ACC112 (cell line): ENCODE data around the gene TMEM131.

Source experiments
- H2AFZ ChIP-seq: fragments of 200-600 bp; sonication (generic); one replicate; pipeline ENCODE4 v1.6.0; 2017; ENCODE audit warnings: antibody characterized with exemption, low read length; ENCODE audit not compliant: unreplicated experiment
- H3K27ac ChIP-seq: fragments of 200-600 bp; sonication (generic); 2 replicates; pipeline ENCODE4 v1.5.1; 2014; ENCODE audit warnings: low read depth, mild to moderate bottlenecking, antibody characterized with exemption, low read length, moderate library complexity
- H3K27me3 ChIP-seq: fragments of 200-600 bp; sonication (generic); 2 replicates; pipeline ENCODE4 v1.6.1; 2014; ENCODE audit warnings: mild to moderate bottlenecking, antibody characterized with exemption, low read length, moderate library complexity, mixed read lengths; ENCODE audit not compliant: insufficient read depth
- H3K36me3 ChIP-seq: fragments of 200-600 bp; sonication (generic); 2 replicates; pipeline ENCODE4 v1.6.1; 2016; ENCODE audit warnings: mild to moderate bottlenecking, antibody characterized with exemption, low read length, moderate library complexity, mixed read lengths; ENCODE audit not compliant: insufficient read depth
- H3K4me1 ChIP-seq: fragments of 200-600 bp; sonication (generic); one replicate; pipeline ENCODE4 v1.6.1; 2016; ENCODE audit warnings: low read length, mixed read lengths; ENCODE audit not compliant: insufficient read depth, unreplicated experiment, control insufficient read depth
- H3K4me3 ChIP-seq: fragments of 200-600 bp; sonication (generic); 2 replicates; pipeline ENCODE4 v1.5.1; 2014; ENCODE audit warnings: mild to moderate bottlenecking, low read depth, low read length
- H3K79me2 ChIP-seq: fragments of 200-600 bp; sonication (generic); one replicate; pipeline ENCODE4 v1.6.0; 2016; ENCODE audit warnings: low read length; ENCODE audit not compliant: control insufficient read depth, unreplicated experiment, insufficient read depth

The TMEM131 gene

DNA sequence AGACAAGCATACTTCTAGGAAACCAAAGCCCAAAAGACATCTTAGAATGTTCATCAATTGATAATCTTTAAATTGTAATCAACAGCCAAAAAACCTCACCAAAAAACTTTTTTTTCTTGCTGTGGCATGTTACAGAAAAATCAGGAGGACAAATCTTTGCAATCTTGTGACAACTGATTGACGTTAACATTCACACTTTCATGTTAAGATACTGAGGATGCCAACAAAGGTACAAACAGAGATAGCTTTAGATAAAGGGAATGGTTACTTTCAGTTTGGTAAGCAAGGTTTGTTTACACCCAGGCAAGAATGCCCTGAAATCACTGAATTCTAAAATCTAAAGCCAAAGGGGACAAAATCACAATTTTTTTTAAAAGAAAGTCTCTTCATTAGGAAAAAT, 190.0 kb downstream of the TMEM131 start:
- H3K27ac ChIP-seq: no peak overlapping the region
- no peaks in the 10 kb centered on the region for H3K27me3 ChIP-seq
- H3K79me2 ChIP-seq: no peaks in the 10 kb centered on the region
- no peak overlapping the region for H2AFZ ChIP-seq
- peaks cover 7% of the 10 kb centered on the region for H3K36me3 ChIP-seq
- H3K4me1 ChIP-seq: no peaks in the 10 kb centered on the region
- H3K4me3 ChIP-seq: no peak overlapping the region

DNA sequence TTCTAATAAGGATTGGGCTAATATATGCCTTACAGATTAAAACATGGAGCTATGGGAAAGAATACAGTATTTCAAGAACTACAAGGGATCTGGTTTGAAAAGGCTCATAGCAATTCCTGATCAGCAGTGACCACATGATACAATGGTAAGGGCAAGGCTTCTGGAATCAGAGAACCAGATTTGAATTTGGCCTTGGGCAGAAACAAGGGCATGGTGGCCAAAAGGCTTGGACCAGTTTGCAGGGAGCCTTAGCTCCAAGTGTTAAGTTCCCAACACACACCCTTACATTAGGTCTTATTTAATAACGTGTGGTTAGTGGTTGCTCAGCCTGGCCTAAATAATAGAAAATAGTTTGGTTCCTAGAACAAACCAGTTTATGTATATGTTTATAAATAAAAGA, 194.7 kb downstream of the TMEM131 start:
- Histone ChIP-seq H3K79me2 (no peaks in the 10 kb centered on the region), H3K27ac (no peak overlapping the region), H3K27me3 (no peaks in the 10 kb centered on the region), H3K4me3 (no peak overlapping the region), H2AFZ (no peak overlapping the region), H3K4me1 (no peaks in the 10 kb centered on the region), H3K36me3 (peaks cover 7% of the 10 kb centered on the region)

DNA sequence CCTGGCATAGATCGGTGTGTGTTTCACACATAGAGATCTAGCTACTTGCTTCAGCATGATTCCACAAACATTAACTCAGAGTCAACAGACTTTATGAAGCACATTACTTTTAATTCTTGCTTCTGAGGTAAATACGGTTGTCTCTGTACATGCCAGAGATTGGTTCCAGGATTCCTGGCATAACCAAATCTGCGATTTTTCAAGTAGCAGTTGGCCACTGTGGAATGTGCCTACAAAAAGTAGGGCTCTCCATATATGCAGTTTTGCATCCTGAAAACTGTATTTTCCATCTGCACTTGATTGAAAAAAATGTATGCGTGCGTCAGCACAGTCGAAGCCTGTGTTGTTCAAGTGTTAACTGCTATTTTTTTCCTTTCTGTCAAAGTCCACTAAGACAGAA, 197.3 kb downstream of the TMEM131 start:
- Histone ChIP-seq H2AFZ (no peak overlapping the region), H3K27me3 (no peaks in the 10 kb centered on the region), H3K27ac (no peak overlapping the region), H3K4me3 (no peak overlapping the region), H3K36me3 (peaks cover 7% of the 10 kb centered on the region), H3K4me1 (no peaks in the 10 kb centered on the region), H3K79me2 (no peaks in the 10 kb centered on the region)

DNA sequence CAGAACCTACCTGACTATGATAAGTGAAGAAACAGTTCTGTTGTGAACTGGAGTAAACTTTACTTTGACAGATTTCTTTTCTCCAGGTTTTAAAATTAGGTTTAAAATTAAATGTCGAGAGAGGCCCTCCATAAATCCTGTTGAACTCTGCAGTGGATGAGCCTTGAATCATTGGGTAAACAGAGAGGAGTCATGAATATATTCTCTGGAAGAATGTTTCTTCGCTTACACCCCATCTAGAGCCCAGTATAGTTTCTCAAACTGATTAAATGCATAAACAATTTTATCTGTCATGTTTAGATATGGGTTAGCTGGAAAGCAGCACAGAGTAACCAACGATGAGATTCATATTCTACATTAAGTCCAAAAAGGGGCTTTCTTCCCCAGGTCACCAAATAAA, 198.4 kb downstream of the TMEM131 start:
- H3K27me3 ChIP-seq: no peaks in the 10 kb centered on the region
- H3K36me3 ChIP-seq: peaks cover 2% of the 10 kb centered on the region
- H3K4me3 ChIP-seq: no peak overlapping the region
- H3K4me1 ChIP-seq: no peaks in the 10 kb centered on the region
- no peak overlapping the region for H2AFZ ChIP-seq
- H3K27ac ChIP-seq: no peak overlapping the region
- H3K79me2 ChIP-seq: no peaks in the 10 kb centered on the region

DNA sequence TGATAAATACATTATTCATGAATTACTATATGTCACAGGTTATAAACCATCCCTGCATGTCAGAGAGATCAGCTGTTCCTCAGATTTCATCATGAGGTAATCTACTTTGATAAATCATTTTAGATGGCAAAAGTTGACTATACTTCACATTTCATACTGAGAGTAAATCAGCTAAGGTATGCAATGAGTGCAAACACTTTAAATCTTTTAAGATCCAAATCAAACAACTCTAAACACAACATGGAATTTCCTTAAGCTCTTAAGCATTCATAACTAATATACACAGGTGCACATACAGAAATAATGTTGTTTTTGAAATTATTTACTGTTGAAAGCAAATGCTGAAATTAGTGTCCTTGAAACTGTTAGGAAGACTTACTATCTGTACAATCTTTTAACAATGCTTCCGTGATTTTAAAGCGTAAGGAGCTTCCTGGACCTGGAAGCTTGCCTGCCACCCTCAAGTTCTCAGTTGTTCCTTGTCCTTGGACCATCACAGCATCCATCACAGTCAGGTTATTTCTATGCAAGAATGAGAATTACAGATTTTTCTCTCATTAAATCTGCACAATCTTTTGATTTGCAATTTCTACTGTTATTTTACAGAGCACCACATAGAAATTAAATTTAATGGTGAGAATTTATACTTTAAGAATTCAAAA, 199.2 kb downstream of the TMEM131 start:
- Histone ChIP-seq H2AFZ (no peak overlapping the region), H3K4me3 (no peak overlapping the region), H3K4me1 (no peaks in the 10 kb centered on the region), H3K36me3 (peaks cover 6% of the 10 kb centered on the region), H3K27ac (no peak overlapping the region), H3K27me3 (no peaks in the 10 kb centered on the region), H3K79me2 (no peaks in the 10 kb centered on the region)

DNA sequence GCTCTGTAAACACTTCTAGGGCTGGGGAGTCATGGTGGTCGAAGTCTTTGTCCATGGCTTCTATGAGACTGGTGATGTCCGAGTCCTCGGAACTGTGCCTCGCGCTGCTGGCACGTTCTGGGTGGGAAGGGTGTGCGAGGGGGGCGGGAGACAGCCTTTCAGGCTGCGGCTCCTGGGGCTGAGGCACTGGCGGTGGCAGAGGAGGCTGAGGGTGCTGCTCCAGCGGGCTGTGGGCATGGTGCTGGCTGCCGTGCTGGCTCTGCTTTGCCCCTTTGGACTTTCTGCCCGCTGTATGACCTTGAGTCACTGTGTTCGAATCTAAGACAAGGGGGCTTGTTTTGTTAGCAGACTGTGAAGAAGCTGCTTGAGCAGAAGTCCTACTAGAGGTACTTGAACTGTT, 203.3 kb downstream of the TMEM131 start:
- H2AFZ ChIP-seq: no peak overlapping the region
- H3K79me2 ChIP-seq: no peaks in the 10 kb centered on the region
- H3K27me3 ChIP-seq: no peaks in the 10 kb centered on the region
- no peak overlapping the region for H3K4me3 ChIP-seq
- no peak overlapping the region for H3K27ac ChIP-seq
- H3K36me3 ChIP-seq: peaks cover 10% of the 10 kb centered on the region
- no peaks in the 10 kb centered on the region for H3K4me1 ChIP-seq

DNA sequence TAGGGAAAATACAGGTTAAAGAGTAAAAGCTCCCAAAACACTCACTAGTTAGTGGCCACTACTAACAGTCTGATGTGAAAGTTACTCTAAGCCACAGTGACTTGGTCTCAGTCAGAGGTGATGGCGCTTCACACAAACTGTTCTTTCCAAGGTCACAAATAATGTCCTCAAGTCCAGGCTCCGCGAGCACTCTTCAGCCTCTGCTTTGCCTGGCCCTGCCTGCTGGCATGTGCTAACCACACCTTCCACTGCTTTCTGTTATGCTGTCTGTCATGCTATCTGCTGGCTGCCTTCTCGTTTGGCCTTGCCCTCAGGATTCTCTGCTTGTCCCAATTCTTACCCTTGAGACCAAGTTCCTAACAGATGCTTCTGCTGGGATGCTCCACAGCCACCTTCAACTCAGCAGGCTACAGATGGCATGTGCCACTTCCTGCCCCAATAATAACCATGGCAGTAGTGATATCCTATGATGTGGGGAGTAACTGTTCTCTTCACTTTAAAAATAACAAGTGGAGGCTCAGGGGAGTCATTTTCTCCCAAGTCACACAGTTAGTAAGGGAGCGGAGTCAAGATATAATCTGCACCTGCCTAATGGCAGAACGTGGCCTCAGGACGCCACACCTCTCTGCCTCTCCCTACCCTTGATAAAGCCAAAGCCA, 206.6 kb downstream of the TMEM131 start:
- Histone ChIP-seq H3K4me1 (no peaks in the 10 kb centered on the region), H3K27me3 (no peaks in the 10 kb centered on the region), H2AFZ (no peak overlapping the region), H3K79me2 (no peaks in the 10 kb centered on the region), H3K27ac (no peak overlapping the region), H3K36me3 (peaks cover 10% of the 10 kb centered on the region), H3K4me3 (no peak overlapping the region)

DNA sequence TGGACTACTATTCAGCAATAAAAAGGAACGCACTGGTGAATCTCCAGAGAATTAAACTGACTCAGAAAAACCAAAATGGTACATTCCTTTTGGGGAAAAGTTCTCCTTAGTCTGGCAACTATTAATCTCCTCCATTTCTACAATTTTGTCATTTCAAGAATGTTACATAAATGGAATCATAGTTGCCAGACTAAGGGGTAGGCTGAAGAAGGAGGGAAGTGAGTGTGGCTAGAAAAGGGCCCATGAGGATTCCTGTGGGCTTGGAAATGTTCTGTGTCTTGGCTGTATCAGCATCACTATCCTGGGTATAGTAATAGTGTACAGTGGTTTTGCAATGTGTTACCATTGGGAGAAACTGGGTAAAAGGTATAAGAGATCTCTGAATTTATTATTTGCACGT, 209.9 kb downstream of the TMEM131 start:
- H3K27ac ChIP-seq: no peak overlapping the region
- H3K79me2 ChIP-seq: no peaks in the 10 kb centered on the region
- no peaks in the 10 kb centered on the region for H3K4me1 ChIP-seq
- H3K27me3 ChIP-seq: no peaks in the 10 kb centered on the region
- no peaks in the 10 kb centered on the region for H3K36me3 ChIP-seq
- no peak overlapping the region for H3K4me3 ChIP-seq
- no peak overlapping the region for H2AFZ ChIP-seq

DNA sequence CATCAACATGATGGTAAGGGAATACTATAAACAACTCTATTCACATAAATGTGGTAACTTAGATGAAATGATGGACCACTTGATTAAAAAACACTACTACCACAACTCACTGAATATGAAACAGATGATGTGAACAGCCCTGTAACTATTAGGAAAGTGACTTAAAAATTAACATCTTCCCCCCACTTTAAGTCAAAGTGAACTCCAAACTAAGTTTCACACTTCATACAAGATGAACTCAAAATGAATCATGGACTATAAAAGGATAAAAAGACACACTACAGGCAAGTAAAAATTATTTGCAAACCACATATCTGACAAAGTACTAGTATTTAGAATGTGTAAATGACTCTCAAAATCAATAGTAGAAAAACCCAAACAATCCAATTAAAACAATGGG, 210.8 kb downstream of the TMEM131 start:
- no peaks in the 10 kb centered on the region for H3K36me3 ChIP-seq
- no peaks in the 10 kb centered on the region for H3K79me2 ChIP-seq
- no peak overlapping the region for H3K4me3 ChIP-seq
- H3K27ac ChIP-seq: no peak overlapping the region
- H3K27me3 ChIP-seq: no peaks in the 10 kb centered on the region
- no peaks in the 10 kb centered on the region for H3K4me1 ChIP-seq
- no peak overlapping the region for H2AFZ ChIP-seq

DNA sequence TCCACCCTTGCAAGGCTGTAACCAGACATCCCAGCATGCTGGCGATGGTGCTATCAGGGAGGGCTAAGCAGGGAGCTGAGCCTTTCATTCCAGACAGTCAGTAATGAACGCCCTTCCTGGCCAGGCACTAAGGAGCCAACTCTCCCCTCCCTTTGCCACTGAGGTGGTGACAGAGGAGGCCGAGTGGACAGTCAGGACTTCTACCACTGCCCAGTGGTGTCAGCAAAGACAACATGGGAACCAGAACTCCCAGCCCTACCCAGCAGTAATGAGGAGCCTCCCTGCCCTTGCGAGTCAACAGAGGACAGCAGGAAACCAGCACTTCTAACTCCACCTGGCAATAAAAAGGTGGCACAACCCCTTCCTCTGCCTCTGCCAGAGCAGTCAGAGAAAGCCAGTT, 213.8 kb downstream of the TMEM131 start:
- no peak overlapping the region for H3K27ac ChIP-seq
- no peak overlapping the region for H2AFZ ChIP-seq
- no peaks in the 10 kb centered on the region for H3K27me3 ChIP-seq
- no peak overlapping the region for H3K4me3 ChIP-seq
- no peaks in the 10 kb centered on the region for H3K36me3 ChIP-seq
- no peaks in the 10 kb centered on the region for H3K79me2 ChIP-seq
- no peaks in the 10 kb centered on the region for H3K4me1 ChIP-seq

DNA sequence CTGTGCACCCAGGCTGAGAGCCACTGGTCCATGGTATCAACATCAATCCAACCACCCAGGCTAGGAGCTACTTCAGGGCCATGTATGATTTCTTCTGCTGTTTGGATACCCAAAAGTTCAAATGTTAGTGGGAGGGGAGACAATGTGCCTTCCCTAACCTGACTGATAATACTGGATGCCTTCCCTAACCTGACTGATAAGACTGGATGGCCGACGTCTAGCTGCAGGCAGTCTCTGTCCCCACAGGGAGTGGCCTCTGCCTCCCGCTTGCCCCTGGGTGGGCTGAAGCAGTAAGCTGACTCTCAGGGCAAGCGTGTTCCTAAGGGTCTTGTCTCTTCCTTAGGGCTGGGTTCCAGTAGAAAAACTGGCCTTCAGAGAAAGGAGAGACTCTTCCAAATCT, 216.6 kb downstream of the TMEM131 start:
- Histone ChIP-seq H3K27me3 (no peaks in the 10 kb centered on the region), H2AFZ (no peak overlapping the region)

More for the DNA sequence above, 216.6 kb downstream of the TMEM131 start:
- H3K79me2 ChIP-seq: no peaks in the 10 kb centered on the region
- H3K4me1 ChIP-seq: no peaks in the 10 kb centered on the region
- H3K36me3 ChIP-seq: peaks cover 3% of the 10 kb centered on the region; the same call in 1 of the 2 replicates
- H3K27ac ChIP-seq: no peak overlapping the region
- H3K4me3 ChIP-seq: no peak overlapping the region
